A673 (cell line): ENCODE measurements around the gene HEBP2. TPM values are rescaled to one million over a fixed set of nuclear protein-coding genes. Genes with fewer than 3 reads are reported as not detected.
"Not testable (repeated sequence)": the region's sequence is repeated elsewhere in the genome, so short reads cannot be mapped to it uniquely, and the experiment has no call there.

Source experiments
- Bru-seq: library from RNA; stranded (reverse); fragments of 400-500 nt; gene quantifications from one replicate; lab custom pipeline; 2021; lab: Mats Ljungman, UMichigan
- BruChase-seq, 2 experiments: library from RNA; stranded (reverse); fragments of 400-500 nt; gene quantifications; one replicate each; lab custom pipeline; 2021; lab: Mats Ljungman, UMichigan
- BruUV-seq: library from RNA; stranded (reverse); fragments of 400-500 nt; replicated peaks from 2 replicates; lab custom pipeline; 2021; lab: Mats Ljungman, UMichigan
- CTCF ChIA-PET: fragments of 300-600 bp; sonication (Branson Sonifier 250); formaldehyde crosslinking; loops from one replicate; lab custom pipeline; 2022; ENCODE audit warnings: antibody characterized with exemption; lab: Charles Lee
- POLR2A ChIA-PET: fragments of 300-600 bp; sonication (Branson Sonifier 250); formaldehyde crosslinking; loops from one replicate; lab custom pipeline; 2022; ENCODE audit warnings: antibody characterized with exemption; ENCODE audit not compliant: low non-redundant PET; lab: Charles Lee
- DNase-seq: peaks from one replicate; pipeline ENCODE4 v3.0.0-alpha.2; 2015; ENCODE audit warnings: low spot score
- H3K27ac ChIP-seq: fragments of 200-600 bp; sonication (generic); 2 replicates; pipeline ENCODE4 v1.5.1; 2016; ENCODE audit warnings: mixed run types, low read depth, mild to moderate bottlenecking, mixed read lengths, antibody characterized with exemption, low read length; ENCODE audit not compliant: poor library complexity, severe bottlenecking
- H3K27me3 ChIP-seq: fragments of 200-600 bp; sonication (generic); replicated peaks from 2 replicates; pipeline ENCODE4 v1.6.1; 2017; ENCODE audit warnings: mixed run types, low read depth, mild to moderate bottlenecking, mixed read lengths, antibody characterized with exemption, low read length; ENCODE audit not compliant: insufficient read depth, poor library complexity
- H3K36me3 ChIP-seq: fragments of 200-600 bp; sonication (generic); 2 replicates; pipeline ENCODE4 v1.6.1; 2016; ENCODE audit warnings: mixed run types, mild to moderate bottlenecking, mixed read lengths, antibody characterized with exemption, low read length; ENCODE audit not compliant: insufficient read depth, poor library complexity, severe bottlenecking
- H3K4me1 ChIP-seq: fragments of 200-600 bp; sonication (generic); 2 replicates; pipeline ENCODE4 v1.6.1; 2017; ENCODE audit warnings: mixed run types, mild to moderate bottlenecking, mixed read lengths, antibody characterized with exemption, low read length; ENCODE audit not compliant: insufficient read depth, poor library complexity, severe bottlenecking
- H3K4me3 ChIP-seq: fragments of 200-600 bp; sonication (generic); 2 replicates; pipeline ENCODE4 v1.5.1; 2016; ENCODE audit warnings: low read depth, mixed run types, mild to moderate bottlenecking, mixed read lengths, low read length; ENCODE audit not compliant: poor library complexity, severe bottlenecking
- H3K9me3 ChIP-seq: fragments of 200-600 bp; sonication (generic); 2 replicates; pipeline ENCODE4 v1.6.1; 2016; ENCODE audit warnings: mixed run types, low read depth, mild to moderate bottlenecking, mixed read lengths, antibody characterized with exemption, low read length; ENCODE audit not compliant: poor library complexity, severe bottlenecking
- EZH2 ChIP-seq: fragments of 200-600 bp; sonication (generic); IDR thresholded peaks from 2 replicates; pipeline ENCODE4 v1.6.1; 2017; ENCODE audit warnings: borderline replicate concordance, low read depth, mild to moderate bottlenecking, mixed read lengths, antibody characterized with exemption, low read length; ENCODE audit not compliant: poor library complexity, severe bottlenecking
- intact Hi-C: fragments of 100-400 bp; cut with micrococcal nuclease; formaldehyde crosslinking; loops from one replicate; pipeline ENCODE4 v1.10.0; 2022; ENCODE audit not compliant: unreplicated experiment
- long read RNA-seq: library from polyadenylated mRNA; stranded (forward); transcript quantifications from one replicate; pipeline ENCODE4 v2.0.0, GENCODE V29; 2022
- total RNA-seq: library from RNA; stranded (reverse); gene quantifications from 2 replicates; pipeline ENCODE4 v1.2.3, GENCODE V29; 2021
- TF ChIP-seq, protein P1 (sequence below): fragments of 300-800, 200-600 bp; sonication (generic); conservative IDR thresholded peaks from 2 replicates; pipeline ENCODE4 v1.5.1; 2017; ENCODE audit warnings: low read depth, mild to moderate bottlenecking, antibody characterized with exemption, low read length, moderate library complexity, mixed read lengths

Gene HEBP2, protein sequence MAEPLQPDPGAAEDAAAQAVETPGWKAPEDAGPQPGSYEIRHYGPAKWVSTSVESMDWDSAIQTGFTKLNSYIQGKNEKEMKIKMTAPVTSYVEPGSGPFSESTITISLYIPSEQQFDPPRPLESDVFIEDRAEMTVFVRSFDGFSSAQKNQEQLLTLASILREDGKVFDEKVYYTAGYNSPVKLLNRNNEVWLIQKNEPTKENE
- total RNA-seq (8.7 and 14.7 TPM in 2 replicates), Bru-seq, nascent RNA (percentile 50 among the genes with signal in this experiment), BruChase-seq, experiment 1, labeled RNA remaining after a 2-hour chase (percentile 52 among the genes with signal in this experiment), BruChase-seq, experiment 2, labeled RNA remaining after a 6-hour chase (percentile 46 among the genes with signal in this experiment)
- long read RNA-seq, full-length matches to known transcripts, result 57 of 113 reads
- long read RNA-seq, partial matches to known transcripts, result 0 of 113 reads
- long read RNA-seq, other reads (novel, unspliced or antisense), result 56 of 113 reads

DNA sequence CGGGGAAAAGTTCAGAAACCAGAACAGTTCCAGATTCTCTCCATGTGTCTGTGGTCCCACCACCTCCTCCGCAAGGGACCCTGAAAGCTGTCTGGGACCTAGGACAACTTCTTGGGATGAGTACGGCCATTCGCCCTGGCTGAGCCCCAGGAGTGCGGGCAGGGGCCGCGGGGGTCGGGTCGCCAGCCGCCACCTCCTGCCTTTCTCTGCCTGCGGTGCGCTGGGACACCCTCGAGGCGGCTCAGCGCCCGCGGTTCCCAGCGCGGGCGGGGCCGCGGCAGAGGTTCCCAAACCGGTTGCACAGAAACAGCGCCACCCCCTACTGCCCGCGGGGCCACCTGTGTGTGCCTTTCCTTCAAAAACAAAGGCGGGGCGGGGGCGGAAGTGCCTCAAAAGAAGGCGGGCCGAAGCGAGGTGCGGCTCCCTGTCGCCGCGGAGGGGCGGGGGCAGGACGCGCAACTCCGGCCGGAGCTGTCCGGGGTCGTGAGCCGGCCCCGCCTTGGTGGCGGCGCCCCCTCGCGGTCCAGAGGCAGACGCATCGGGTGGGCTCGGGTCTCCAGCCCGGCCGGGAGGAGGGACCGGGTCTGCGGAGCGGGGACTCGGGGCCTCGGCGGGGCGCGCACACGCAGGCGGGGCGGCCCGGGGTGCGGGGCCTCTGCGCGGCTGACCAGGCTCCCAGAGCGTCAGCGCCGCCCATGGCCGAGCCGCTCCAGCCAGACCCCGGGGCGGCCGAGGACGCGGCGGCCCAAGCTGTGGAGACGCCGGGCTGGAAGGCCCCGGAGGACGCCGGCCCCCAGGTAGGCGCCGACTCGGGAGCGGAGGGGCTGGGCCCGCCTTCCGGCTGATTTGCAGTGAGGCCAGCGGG is at the start of gene HEBP2:
Gene HEBP2 (plus strand): TSS at position 423 of the 865 bp plus-strand sequence. CDS start 273 bp downstream, at position 696.
- ChIA-PET POLR2A (no interaction called here), CTCF (no interaction called here)
- no TSS peak for BruUV-seq

DNA sequence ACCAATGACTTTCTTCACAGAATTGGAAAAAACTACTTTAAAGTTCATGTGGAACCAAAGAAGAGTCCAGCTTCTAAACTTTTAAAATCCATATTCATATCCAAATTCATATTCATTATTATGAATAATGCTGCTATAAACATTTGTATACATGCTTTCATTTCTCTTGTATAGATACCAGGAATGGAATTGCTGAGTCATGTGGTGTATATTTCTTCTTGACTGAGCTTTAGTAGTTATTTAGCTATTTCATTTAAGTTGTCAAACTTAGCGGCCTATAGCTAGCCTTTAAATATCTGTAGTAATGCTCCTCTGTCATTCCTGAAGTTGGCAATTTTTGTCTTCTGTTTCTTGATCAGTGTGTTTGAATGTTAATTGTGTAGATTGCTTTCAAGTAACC is 46.1 kb upstream of the HEBP2 start:
- DNase-seq, result no peak
- H3K4me1 ChIP-seq, result no peaks in the 10 kb centered on the region
- H3K27me3 ChIP-seq, result no peaks in the 10 kb centered on the region
- H3K36me3 ChIP-seq, result no peaks in the 10 kb centered on the region
- CTCF ChIA-PET, result no interaction called here
- intact Hi-C loops, result no loop called here
- H3K9me3 ChIP-seq, result no peaks in the 10 kb centered on the region
- no peak overlapping the region for H3K27ac ChIP-seq
- POLR2A ChIA-PET, result no interaction called here
- TF ChIP-seq, protein P1, sequence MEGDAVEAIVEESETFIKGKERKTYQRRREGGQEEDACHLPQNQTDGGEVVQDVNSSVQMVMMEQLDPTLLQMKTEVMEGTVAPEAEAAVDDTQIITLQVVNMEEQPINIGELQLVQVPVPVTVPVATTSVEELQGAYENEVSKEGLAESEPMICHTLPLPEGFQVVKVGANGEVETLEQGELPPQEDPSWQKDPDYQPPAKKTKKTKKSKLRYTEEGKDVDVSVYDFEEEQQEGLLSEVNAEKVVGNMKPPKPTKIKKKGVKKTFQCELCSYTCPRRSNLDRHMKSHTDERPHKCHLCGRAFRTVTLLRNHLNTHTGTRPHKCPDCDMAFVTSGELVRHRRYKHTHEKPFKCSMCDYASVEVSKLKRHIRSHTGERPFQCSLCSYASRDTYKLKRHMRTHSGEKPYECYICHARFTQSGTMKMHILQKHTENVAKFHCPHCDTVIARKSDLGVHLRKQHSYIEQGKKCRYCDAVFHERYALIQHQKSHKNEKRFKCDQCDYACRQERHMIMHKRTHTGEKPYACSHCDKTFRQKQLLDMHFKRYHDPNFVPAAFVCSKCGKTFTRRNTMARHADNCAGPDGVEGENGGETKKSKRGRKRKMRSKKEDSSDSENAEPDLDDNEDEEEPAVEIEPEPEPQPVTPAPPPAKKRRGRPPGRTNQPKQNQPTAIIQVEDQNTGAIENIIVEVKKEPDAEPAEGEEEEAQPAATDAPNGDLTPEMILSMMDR, result no peak
- no peak for TF ChIP-seq EZH2
- no peak overlapping the region for H3K4me3 ChIP-seq
- BruUV-seq, result no TSS peak

More for the DNA sequence above, at the start of gene HEBP2:
- Histone ChIP-seq H3K9me3 (no peaks in the 10 kb centered on the region), H3K4me1 (no peaks in the 10 kb centered on the region), H3K27me3 (no peaks in the 10 kb centered on the region), H3K27ac (peak within 1 kb of the TSS; percentile 58), H3K36me3 (no peaks in the 10 kb centered on the region), H3K4me3 (peak within 1 kb of the TSS; percentile 85)
- intact Hi-C loops, result loop anchor here (2.0 kb wide), 1 partner anchor 287 kb away; no protein-coding TSS in a partner anchor
- peak; percentile 85 for DNase-seq
- no peak for TF ChIP-seq EZH2
- TF ChIP-seq, protein P1, result peak; percentile 46

DNA sequence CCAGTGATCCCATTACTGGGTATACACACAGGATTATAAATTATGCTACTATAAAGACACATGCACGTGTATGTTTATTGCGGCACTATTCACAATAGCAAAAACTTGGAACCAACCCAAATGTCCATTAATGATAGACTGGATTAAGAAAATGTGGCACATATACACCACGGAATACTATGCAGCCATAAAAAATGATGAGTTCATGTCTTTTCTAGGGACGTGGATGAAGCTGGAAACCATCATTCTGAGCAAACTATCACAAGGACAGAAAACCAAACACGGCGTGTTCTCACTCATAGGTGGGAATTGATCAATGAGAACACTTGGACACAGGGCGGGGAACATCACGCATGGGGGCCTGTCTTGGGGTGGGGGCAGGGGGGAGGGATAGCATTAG is 35.3 kb upstream of the HEBP2 start:
- intact Hi-C loops, result not testable (repeated sequence)

More for the DNA sequence above, 35.3 kb upstream of the HEBP2 start:
- H3K27ac ChIP-seq, DNase-seq, POLR2A ChIA-PET, H3K27me3 ChIP-seq, CTCF ChIA-PET, BruUV-seq, H3K4me1 ChIP-seq, H3K4me3 ChIP-seq, H3K36me3 ChIP-seq, H3K9me3 ChIP-seq: not testable (repeated sequence)
